Endothelial cell of umbilical vein (primary cell): ENCODE results near the gene TTLL10.

Experiments
- CTCF ChIP-seq, 2 donors: IDR thresholded peaks; 1 replicate in 1 of 2; 2 replicates in 1 of 2; pipeline ENCODE4 v1.5.1; 2011; ENCODE audit warnings: low read length in 2 of 2, mild to moderate bottlenecking in 2 of 2, moderate library complexity in 2 of 2, control low read depth in 1 of 2, inconsistent platforms in 1 of 2, low read depth in 1 of 2; ENCODE audit not compliant: insufficient read depth in 1 of 2; ENCODE audit errors: extremely low read depth in 1 of 2
- EZH2 ChIP-seq: IDR thresholded peaks from 2 replicates; pipeline ENCODE4 v1.6.1; 2012; ENCODE audit warnings: borderline replicate concordance, low read depth, mild to moderate bottlenecking, moderate library complexity, low read length, inconsistent platforms; ENCODE audit not compliant: severe bottlenecking
- FOS ChIP-seq: IDR thresholded peaks from 2 replicates; pipeline ENCODE4 v1.6.1; 2011; ENCODE audit warnings: mild to moderate bottlenecking, low read length, moderate library complexity, borderline replicate concordance; ENCODE audit not compliant: insufficient read depth
- JUN ChIP-seq: IDR thresholded peaks from 2 replicates; pipeline ENCODE4 v1.6.1; 2011; ENCODE audit warnings: borderline replicate concordance, low read depth; ENCODE audit not compliant: insufficient read length, insufficient read depth
- MAX ChIP-seq: IDR thresholded peaks from 2 replicates; pipeline ENCODE4 v1.6.1; 2011; ENCODE audit not compliant: insufficient read depth, insufficient read length
- MYC ChIP-seq: IDR thresholded peaks from one replicate; pipeline ENCODE4 v1.6.1; 2011; ENCODE audit warnings: mild to moderate bottlenecking, low read depth, low read length
- POLR2A ChIP-seq: IDR thresholded peaks from 2 replicates; pipeline ENCODE4 v1.6.1; 2012; ENCODE audit warnings: low read depth, mild to moderate bottlenecking, control low read depth, low read length
- POLR2AphosphoS5 ChIP-seq: IDR thresholded peaks from 2 replicates; pipeline ENCODE4 v1.6.1; 2012; ENCODE audit warnings: low read depth, mild to moderate bottlenecking, control low read depth, low read length, moderate library complexity; ENCODE audit not compliant: insufficient read depth

GRCh38 chr1:1191734-1192133, 18.1 kb downstream of the TTLL10 start:
- TF ChIP-seq CTCF (IDR thresholded peaks at IDR 0.05; ENCODE audit: extremely low read depth in 1 of 2, insufficient read depth in 1 of 2, low read depth in 1 of 2, low read length in 2 of 2) (no peak), POLR2A (no peak), MYC (no peak), POLR2AphosphoS5 (no peak), MAX (no peak), EZH2 (no peak), JUN (no peak), FOS (no peak)
